PC-9 (cell line): ENCODE measurements around the gene TSSK6.

Source experiments
- EZH2 ChIP-seq: fragments of 200-600 bp; sonication (generic); IDR thresholded peaks from 2 replicates; pipeline ENCODE4 v1.8.0; 2017; ENCODE audit warnings: antibody characterized with exemption, low read depth
- TF ChIP-seq, protein P1 (sequence below): fragments of 200-600 bp; sonication (generic); conservative IDR thresholded peaks from 2 replicates; pipeline ENCODE4 v1.6.1; 2017; ENCODE audit warnings: mixed run types, antibody characterized with exemption, mild to moderate bottlenecking, moderate library complexity

DNA sequence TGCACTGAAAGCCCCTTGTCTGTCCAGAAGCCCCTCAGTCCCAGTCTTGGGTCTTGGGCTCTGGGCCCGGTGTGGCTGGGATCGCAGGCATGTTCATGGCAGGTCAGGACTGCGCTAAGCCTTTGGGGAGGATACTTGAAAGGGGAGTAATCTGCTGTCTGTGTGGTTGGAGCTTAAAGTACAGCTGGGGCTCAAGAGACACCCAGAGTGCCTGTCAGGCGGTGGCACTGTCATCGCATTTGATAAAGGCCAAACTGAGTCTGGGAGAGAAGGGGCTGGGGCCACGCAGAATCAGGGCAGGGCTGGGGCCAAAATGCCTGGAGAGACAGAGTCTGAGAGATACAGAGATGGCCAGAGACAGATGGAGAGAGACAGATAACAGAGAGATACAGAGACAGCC, 18.5 kb upstream of the TSSK6 start:
- TF ChIP-seq, protein P1, sequence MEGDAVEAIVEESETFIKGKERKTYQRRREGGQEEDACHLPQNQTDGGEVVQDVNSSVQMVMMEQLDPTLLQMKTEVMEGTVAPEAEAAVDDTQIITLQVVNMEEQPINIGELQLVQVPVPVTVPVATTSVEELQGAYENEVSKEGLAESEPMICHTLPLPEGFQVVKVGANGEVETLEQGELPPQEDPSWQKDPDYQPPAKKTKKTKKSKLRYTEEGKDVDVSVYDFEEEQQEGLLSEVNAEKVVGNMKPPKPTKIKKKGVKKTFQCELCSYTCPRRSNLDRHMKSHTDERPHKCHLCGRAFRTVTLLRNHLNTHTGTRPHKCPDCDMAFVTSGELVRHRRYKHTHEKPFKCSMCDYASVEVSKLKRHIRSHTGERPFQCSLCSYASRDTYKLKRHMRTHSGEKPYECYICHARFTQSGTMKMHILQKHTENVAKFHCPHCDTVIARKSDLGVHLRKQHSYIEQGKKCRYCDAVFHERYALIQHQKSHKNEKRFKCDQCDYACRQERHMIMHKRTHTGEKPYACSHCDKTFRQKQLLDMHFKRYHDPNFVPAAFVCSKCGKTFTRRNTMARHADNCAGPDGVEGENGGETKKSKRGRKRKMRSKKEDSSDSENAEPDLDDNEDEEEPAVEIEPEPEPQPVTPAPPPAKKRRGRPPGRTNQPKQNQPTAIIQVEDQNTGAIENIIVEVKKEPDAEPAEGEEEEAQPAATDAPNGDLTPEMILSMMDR = no peak
- no peak for TF ChIP-seq EZH2
